LNCaP clone FGC (cell line): ENCODE data around the gene ZNF649.

Experiments used
- DNase-seq: peaks from one replicate; pipeline ENCODE4 v3.0.0-alpha.2; 2011; ENCODE audit warnings: low read depth
- H3K4me3 ChIP-seq: 2 replicates; pipeline ENCODE4 v1.5.1; 2011; ENCODE audit warnings: mild to moderate bottlenecking, low read depth, low read length, control low read depth
- TF ChIP-seq, protein P1 (sequence below): IDR thresholded peaks from 2 replicates; pipeline ENCODE4 v1.5.1; 2012; ENCODE audit warnings: mild to moderate bottlenecking; ENCODE audit not compliant: control insufficient read depth, insufficient read depth; ENCODE audit errors: extremely low read depth

Gene ZNF649

GRCh38 chr19:51905206-51905605, 389 bp upstream of the ZNF649 start:
- DNase-seq, result no peak
- no peak overlapping the region; the same call in 1 of the 2 replicates for H3K4me3 ChIP-seq
- TF ChIP-seq, protein P1, sequence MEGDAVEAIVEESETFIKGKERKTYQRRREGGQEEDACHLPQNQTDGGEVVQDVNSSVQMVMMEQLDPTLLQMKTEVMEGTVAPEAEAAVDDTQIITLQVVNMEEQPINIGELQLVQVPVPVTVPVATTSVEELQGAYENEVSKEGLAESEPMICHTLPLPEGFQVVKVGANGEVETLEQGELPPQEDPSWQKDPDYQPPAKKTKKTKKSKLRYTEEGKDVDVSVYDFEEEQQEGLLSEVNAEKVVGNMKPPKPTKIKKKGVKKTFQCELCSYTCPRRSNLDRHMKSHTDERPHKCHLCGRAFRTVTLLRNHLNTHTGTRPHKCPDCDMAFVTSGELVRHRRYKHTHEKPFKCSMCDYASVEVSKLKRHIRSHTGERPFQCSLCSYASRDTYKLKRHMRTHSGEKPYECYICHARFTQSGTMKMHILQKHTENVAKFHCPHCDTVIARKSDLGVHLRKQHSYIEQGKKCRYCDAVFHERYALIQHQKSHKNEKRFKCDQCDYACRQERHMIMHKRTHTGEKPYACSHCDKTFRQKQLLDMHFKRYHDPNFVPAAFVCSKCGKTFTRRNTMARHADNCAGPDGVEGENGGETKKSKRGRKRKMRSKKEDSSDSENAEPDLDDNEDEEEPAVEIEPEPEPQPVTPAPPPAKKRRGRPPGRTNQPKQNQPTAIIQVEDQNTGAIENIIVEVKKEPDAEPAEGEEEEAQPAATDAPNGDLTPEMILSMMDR, result no peak

DNA sequence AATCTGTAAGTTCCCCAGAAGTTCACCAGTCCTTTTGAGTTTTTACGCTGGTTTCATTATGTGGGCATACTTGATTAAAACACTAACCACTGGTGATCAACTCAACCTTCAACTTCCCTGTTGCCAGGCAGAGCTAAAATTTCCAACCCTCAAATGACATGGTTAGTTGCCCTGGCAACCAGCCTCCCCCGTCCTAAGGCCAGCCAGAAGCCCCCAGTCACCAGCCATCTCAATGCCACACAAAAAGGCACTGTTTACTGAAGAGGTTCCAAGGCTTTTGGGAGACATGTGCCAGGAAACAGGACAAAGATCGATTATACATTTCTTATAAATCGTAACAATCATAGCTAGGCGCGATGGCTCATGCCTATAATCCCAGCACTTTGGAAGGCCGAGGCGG, 1.6 kb downstream of the ZNF649 start:
- TF ChIP-seq, protein P1, result no peak
- H3K4me3 ChIP-seq, result peak overlapping the region; percentile 82

GRCh38 chr19:51901860-51902259, 3.0 kb downstream of the ZNF649 start:
- TF ChIP-seq, protein P1, result no peak
- no peak for DNase-seq
- no peak overlapping the region for H3K4me3 ChIP-seq

More for the DNA sequence above, 1.6 kb downstream of the ZNF649 start:
- no peak for DNase-seq

GRCh38 chr19:51891193-51891747, 13.5 kb downstream of the ZNF649 start:
- TF ChIP-seq, protein P1, result no peak
- H3K4me3 ChIP-seq, result no peak overlapping the region
- no peak for DNase-seq

GRCh38 chr19:51889934-51890333, 14.9 kb downstream of the ZNF649 start:
- TF ChIP-seq, protein P1, result no peak
- DNase-seq, result no peak
- H3K4me3 ChIP-seq, result no peak overlapping the region

- DNase-seq, result no peak
- TF ChIP-seq, protein P1, result no peak
- H3K4me3 ChIP-seq, result no peak within 1 kb of the TSS
These were observed 17.0 kb downstream of the ZNF649 start, which contains the start of gene ZNF577 for GRCh38 chr19:51887522-51888498. TSS of gene ZNF577 (minus strand) at chr19:51887951. CDS start at chr19:51880382, 7,569 bp downstream.
